Common myeloid progenitor, CD34-positive (primary cell): Measurements from ENCODE around the gene MTURN.
A peak's percentile ranks its signal among the peaks of the same experiment; 100 is the strongest.
"Not testable (repeated sequence)": the region's sequence is repeated elsewhere in the genome, so short reads cannot be mapped to it uniquely, and the experiment has no call there.

Experiments
- CTCF ChIA-PET: fragments of 350-600 bp; sonication (Branson Sonifier 250); formaldehyde crosslinking; loops from one replicate; lab custom pipeline; 2021; ENCODE audit warnings: antibody characterized with exemption; lab: Charles Lee
- POLR2A ChIA-PET: fragments of 350-600 bp; sonication (Branson Sonifier 250); formaldehyde crosslinking; loops from one replicate; lab custom pipeline; 2021; ENCODE audit warnings: antibody characterized with exemption; lab: Charles Lee
- DNase-seq, 3 donors: peaks; one replicate each; pipeline versions ENCODE4 v3.0.0 to v3.0.0-alpha.2; 2013
- H3K27ac ChIP-seq, 2 experiments: 1 replicate in 1 of 2; 2 replicates in 1 of 2; pipeline ENCODE4 v1.7.0; 2013; ENCODE audit warnings: inconsistent platforms in 2 of 2, low read length in 2 of 2, mild to moderate bottlenecking in 2 of 2, low read depth in 1 of 2, moderate library complexity in 1 of 2; ENCODE audit not compliant: severe bottlenecking in 2 of 2, insufficient read depth in 1 of 2, poor library complexity in 1 of 2
- H3K27me3 ChIP-seq, 5 experiments: replicated peaks in 2 of 5; 1 replicate in 3 of 5; 2 replicates in 2 of 5; pipeline versions ENCODE4 v1.6.1 to v1.7.0; 2013; ENCODE audit warnings: low read length in 4 of 5, mild to moderate bottlenecking in 2 of 5, moderate library complexity in 2 of 5, inconsistent platforms in 1 of 5; ENCODE audit not compliant: insufficient read depth in 5 of 5, control insufficient read depth in 4 of 5
- H3K36me3 ChIP-seq, 4 experiments: 1 replicate in 2 of 4; 2 replicates in 2 of 4; pipeline versions ENCODE4 v1.6.1 to v1.7.0; 2013; ENCODE audit warnings: low read length in 3 of 4, control low read depth in 1 of 4, mild to moderate bottlenecking in 1 of 4; ENCODE audit not compliant: control insufficient read depth in 4 of 4, insufficient read depth in 4 of 4
- H3K4me1 ChIP-seq, 4 experiments: 1 replicate in 3 of 4; 2 replicates in 1 of 4; pipeline versions ENCODE4 v1.6.1 to v1.7.1; 2013; ENCODE audit warnings: low read length in 3 of 4, mild to moderate bottlenecking in 3 of 4, control low read depth in 1 of 4, inconsistent platforms in 1 of 4, moderate library complexity in 1 of 4; ENCODE audit not compliant: control insufficient read depth in 4 of 4, insufficient read depth in 4 of 4; ENCODE audit errors: control extremely low read depth in 1 of 4
- H3K4me3 ChIP-seq, 7 experiments: 1 replicate in 4 of 7; 2 replicates in 3 of 7; pipeline versions ENCODE4 v1.5.1 to v1.7.0; 2013; ENCODE audit warnings: mild to moderate bottlenecking in 7 of 7, low read length in 6 of 7, moderate library complexity in 6 of 7, inconsistent platforms in 2 of 7, low read depth in 2 of 7, control low read depth in 1 of 7; ENCODE audit not compliant: insufficient read depth in 4 of 7, control insufficient read depth in 1 of 7; ENCODE audit errors: extremely low read depth in 1 of 7
- H3K9me3 ChIP-seq, 5 experiments: 1 replicate in 4 of 5; 2 replicates in 1 of 5; pipeline versions ENCODE4 v1.6.1 to v1.7.1; 2013; ENCODE audit warnings: low read length in 4 of 5, mild to moderate bottlenecking in 2 of 5, inconsistent platforms in 1 of 5, low read depth in 1 of 5, moderate library complexity in 1 of 5; ENCODE audit not compliant: control insufficient read depth in 4 of 5, insufficient read depth in 2 of 5; ENCODE audit errors: control extremely low read depth in 1 of 5
- WGBS: methylation state at CpG from one replicate; pipeline ENCODE4 v1.1.5; 2013; ENCODE audit not compliant: insufficient coverage; 5-methylcytosine and 5-hydroxymethylcytosine counted together

The MTURN gene

GRCh38 chr7:30186725-30187124 lies 51.9 kb downstream of the MTURN start:
- DNase-seq = no peak
- Histone ChIP-seq H3K27ac (no peak overlapping the region), H3K4me3 (no peak overlapping the region), H3K36me3 (peaks cover 0 to 21% (median 3%) of the 10 kb centered on the region in 4 experiments), H3K4me1 (no peaks in the 10 kb centered on the region), H3K27me3 (no peaks in the 10 kb centered on the region), H3K9me3 (peaks cover 0 to 21% (median 13%) of the 10 kb centered on the region in 5 experiments)
- ChIA-PET CTCF (no interaction called here), POLR2A (no interaction called here)
- no CpG with 5 or more reads among the region's 1 CpG for WGBS

DNA sequence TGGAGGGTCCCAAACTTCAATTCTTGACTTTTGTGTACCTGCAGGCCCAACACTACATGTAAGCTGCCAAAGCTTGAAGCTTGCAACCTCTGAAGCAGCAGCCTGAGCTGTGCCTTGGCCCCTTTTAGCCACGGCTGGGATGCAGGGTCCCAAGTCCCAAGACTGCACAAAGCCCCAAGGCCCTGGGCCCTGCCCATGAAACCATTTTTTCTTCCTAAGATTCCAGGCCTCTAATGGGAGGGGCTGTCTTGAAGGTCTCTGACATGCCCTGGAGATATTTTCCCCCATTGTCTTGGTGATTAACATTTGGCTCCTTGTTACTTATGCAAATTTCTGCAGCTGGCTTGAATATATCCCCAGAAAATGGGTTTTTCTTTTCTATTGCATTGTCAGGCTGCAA lies 52.7 kb downstream of the MTURN start:
- WGBS = 43% methylated on average over 1 of the region's 1 CpG
- Histone ChIP-seq H3K4me3 (no peak overlapping the region), H3K36me3 (peaks cover 0 to 23% (median 3%) of the 10 kb centered on the region in 4 experiments), H3K27me3 (no peaks in the 10 kb centered on the region), H3K27ac (no peak overlapping the region), H3K9me3 (peaks cover 0 to 21% (median 13%) of the 10 kb centered on the region in 5 experiments), H3K4me1 (no peaks in the 10 kb centered on the region)
- no peak for DNase-seq
- ChIA-PET CTCF (no interaction called here), POLR2A (no interaction called here)

DNA sequence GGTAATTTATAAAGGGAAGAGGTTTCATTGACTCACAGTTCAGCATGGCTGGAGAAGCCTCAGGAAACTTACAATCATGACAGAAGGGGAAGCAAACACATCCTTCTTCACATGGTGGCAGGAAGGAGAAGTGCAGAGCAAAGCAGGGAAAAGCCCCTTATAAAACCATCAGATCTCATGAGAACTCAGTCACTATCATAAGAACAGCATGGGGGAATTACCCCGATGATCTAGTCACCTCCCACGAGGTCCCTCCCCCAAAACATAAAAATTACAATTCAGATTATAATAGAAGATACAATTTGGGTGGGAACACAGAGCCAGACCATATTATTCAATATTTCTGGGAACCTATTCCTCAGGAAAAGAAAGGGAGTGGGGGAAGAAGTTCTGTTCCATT lies 53.6 kb downstream of the MTURN start:
- peaks cover 0 to 21% (median 4%) of the 10 kb centered on the region in 4 experiments for H3K36me3 ChIP-seq
- peaks cover 0 to 21% (median 13%) of the 10 kb centered on the region in 5 experiments for H3K9me3 ChIP-seq
- no CpG with 5 or more reads among the region's 2 CpGs for WGBS
- POLR2A ChIA-PET, H3K27me3 ChIP-seq, H3K27ac ChIP-seq, DNase-seq, H3K4me1 ChIP-seq, H3K4me3 ChIP-seq, CTCF ChIA-PET: not testable (repeated sequence)

- 100% methylated on average over 1 of the region's 2 CpGs for WGBS
- no peak overlapping the region for H3K27ac ChIP-seq
- DNase-seq = no peak
- H3K4me3 ChIP-seq = no peak overlapping the region
- CTCF ChIA-PET = no interaction called here
- no peaks in the 10 kb centered on the region for H3K27me3 ChIP-seq
- POLR2A ChIA-PET = no interaction called here
- peaks cover 0 to 21% (median 13%) of the 10 kb centered on the region in 5 experiments for H3K9me3 ChIP-seq
- H3K4me1 ChIP-seq = no peaks in the 10 kb centered on the region
- peaks cover 0 to 21% (median 4%) of the 10 kb centered on the region in 4 experiments for H3K36me3 ChIP-seq
Observed at GRCh38 chr7:30188811-30189210, 54.0 kb downstream of the MTURN start.

DNA sequence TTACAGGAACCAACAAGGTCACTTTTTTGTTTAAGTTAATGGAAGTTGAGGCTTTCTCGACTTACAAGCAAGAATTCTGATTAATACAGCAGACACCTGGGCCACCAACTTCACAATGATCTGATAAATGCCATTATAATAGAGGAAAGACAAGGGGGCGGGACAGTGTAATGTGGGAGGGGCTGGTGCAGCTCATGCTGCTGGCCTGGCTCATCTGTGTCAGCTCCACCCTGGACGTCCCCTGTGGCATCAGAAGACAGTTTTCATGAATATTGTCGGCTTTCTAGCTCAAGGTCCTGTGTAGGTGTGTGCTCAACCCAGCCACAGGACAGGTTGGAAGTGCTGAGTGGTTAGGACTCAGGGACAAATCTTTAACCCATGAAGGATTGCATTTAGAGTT lies 57.0 kb downstream of the MTURN start:
- Histone ChIP-seq H3K4me3 (no peak overlapping the region), H3K27me3 (no peaks in the 10 kb centered on the region), H3K36me3 (peaks cover 0 to 44% (median 15%) of the 10 kb centered on the region in 4 experiments), H3K9me3 (peaks cover 0 to 39% (median 27%) of the 10 kb centered on the region in 5 experiments), H3K27ac (no peak overlapping the region), H3K4me1 (no peaks in the 10 kb centered on the region)
- ChIA-PET POLR2A (no interaction called here), CTCF (interaction anchor here (1.2 to 1.6 kb wide), 3 partner anchors 9 to 23 kb away, joined by 3 to 5 read pairs (median 3); no protein-coding TSS in a partner anchor)
- 100% methylated on average over 3 of the region's 4 CpGs for WGBS
- no peak for DNase-seq

GRCh38 chr7:30193336-30193943 lies 58.7 kb downstream of the MTURN start:
- no peak overlapping the region for H3K4me3 ChIP-seq
- DNase-seq = no peak
- no peaks in the 10 kb centered on the region for H3K4me1 ChIP-seq
- ChIA-PET CTCF (interaction anchor here (1.2 kb wide), 1 partner anchor 76 kb away, joined by 3 read pairs; no protein-coding TSS in a partner anchor), POLR2A (no interaction called here)
- H3K36me3 ChIP-seq = peaks cover 0 to 40% (median 15%) of the 10 kb centered on the region in 4 experiments
- peaks cover 0 to 31% (median 22%) of the 10 kb centered on the region in 5 experiments for H3K9me3 ChIP-seq
- no peaks in the 10 kb centered on the region for H3K27me3 ChIP-seq
- H3K27ac ChIP-seq = no peak overlapping the region
- 100% methylated on average over 4 of the region's 5 CpGs for WGBS

GRCh38 chr7:30196408-30196807 lies 61.6 kb downstream of the MTURN start:
- Histone ChIP-seq H3K27me3 (no peaks in the 10 kb centered on the region), H3K36me3 (peaks cover 0 to 36% (median 15%) of the 10 kb centered on the region in 4 experiments), H3K4me1 (no peaks in the 10 kb centered on the region), H3K27ac (no peak overlapping the region), H3K9me3 (peaks cover 0 to 23% (median 22%) of the 10 kb centered on the region in 5 experiments), H3K4me3 (peak overlapping the region in 1 of 7 experiments; percentile 8)
- ChIA-PET POLR2A (interaction anchor here (1.0 kb wide), 1 partner anchor 50 kb away, joined by 5 read pairs; no protein-coding TSS in a partner anchor), CTCF (no interaction called here)
- DNase-seq = no peak
